Tibial nerve (tissue), 3 donors: ENCODE results near the gene LSR.

ENCODE experiments used
- CTCF ChIP-seq, 5 experiments: fragments of 200-600 bp in 3 of 5; fragments of 450-650 bp in 2 of 5; sonication (generic) in 3 of 5; IDR thresholded peaks; one replicate each; pipeline ENCODE4 v1.5.1; 2016 to 2019; ENCODE audit warnings: antibody characterized with exemption in 5 of 5, mild to moderate bottlenecking in 3 of 5, moderate library complexity in 2 of 5
- POLR2A ChIP-seq, 2 donors: fragments of 450-650 bp; IDR thresholded peaks; one replicate each; pipeline ENCODE4 v1.6.1; 2017; ENCODE audit warnings: antibody characterized with exemption in 2 of 2, mild to moderate bottlenecking in 2 of 2, moderate library complexity in 2 of 2

GRCh38 chr19:35254341-35255297 is 5.8 kb downstream of the LSR start:
- TF ChIP-seq CTCF (IDR thresholded peaks at IDR 0.05) (no peak), POLR2A (IDR thresholded peaks at IDR 0.05) (no peak)
